Measurements from ENCODE around the gene INSR. TPM values are rescaled to one million over a fixed set of nuclear protein-coding genes. Genes with fewer than 3 reads are reported as not detected.
"Not testable (repeated sequence)": the region's sequence is repeated elsewhere in the genome, so short reads cannot be mapped to it uniquely, and the experiment has no call there.

INSR gene
- total RNA-seq, 1 donor from 2014 or later, result 38.6 TPM

DNA sequence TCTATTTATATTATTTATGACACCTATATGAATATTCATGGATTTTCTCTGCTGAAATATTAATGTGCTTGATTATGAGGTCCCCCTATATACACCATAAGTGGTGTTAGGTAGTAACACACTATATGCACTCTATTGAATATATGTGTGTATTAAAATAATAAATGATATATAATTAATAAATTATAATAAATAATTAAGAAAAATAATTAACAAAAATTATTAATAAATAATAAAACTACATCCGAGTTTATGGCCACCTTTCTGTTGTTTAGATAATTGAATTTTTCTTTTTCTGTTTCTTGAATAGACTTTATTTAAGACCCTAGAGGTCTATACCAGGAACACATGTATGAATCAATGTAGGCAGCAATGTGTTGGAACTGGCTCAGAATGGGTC lies 33.6 kb upstream of the INSR start:
- Histone ChIP-seq H3K27ac (ENCODE audit: low read depth, low read length) (no peak overlapping the region), H3K9me3 (ENCODE audit: control insufficient read depth in 3 of 3, low read length in 3 of 3) (no peaks in the 10 kb centered on the region), H3K4me1 (ENCODE audit: control insufficient read depth in 3 of 3, insufficient read depth in 3 of 3, low read length in 3 of 3) (no peaks in the 10 kb centered on the region), H3K4me3 (ENCODE audit: low read length in 3 of 3) (no peak overlapping the region), H3K27me3 (ENCODE audit: control insufficient read depth in 3 of 3, insufficient read depth in 3 of 3, low read length in 3 of 3) (no peaks in the 10 kb centered on the region), H3K36me3 (ENCODE audit: control insufficient read depth in 3 of 3, insufficient read depth in 3 of 3, low read length in 3 of 3) (no peaks in the 10 kb centered on the region), H3K9ac (ENCODE audit: low read depth in 1 of 3, low read length in 3 of 3) (no peak overlapping the region)

DNA sequence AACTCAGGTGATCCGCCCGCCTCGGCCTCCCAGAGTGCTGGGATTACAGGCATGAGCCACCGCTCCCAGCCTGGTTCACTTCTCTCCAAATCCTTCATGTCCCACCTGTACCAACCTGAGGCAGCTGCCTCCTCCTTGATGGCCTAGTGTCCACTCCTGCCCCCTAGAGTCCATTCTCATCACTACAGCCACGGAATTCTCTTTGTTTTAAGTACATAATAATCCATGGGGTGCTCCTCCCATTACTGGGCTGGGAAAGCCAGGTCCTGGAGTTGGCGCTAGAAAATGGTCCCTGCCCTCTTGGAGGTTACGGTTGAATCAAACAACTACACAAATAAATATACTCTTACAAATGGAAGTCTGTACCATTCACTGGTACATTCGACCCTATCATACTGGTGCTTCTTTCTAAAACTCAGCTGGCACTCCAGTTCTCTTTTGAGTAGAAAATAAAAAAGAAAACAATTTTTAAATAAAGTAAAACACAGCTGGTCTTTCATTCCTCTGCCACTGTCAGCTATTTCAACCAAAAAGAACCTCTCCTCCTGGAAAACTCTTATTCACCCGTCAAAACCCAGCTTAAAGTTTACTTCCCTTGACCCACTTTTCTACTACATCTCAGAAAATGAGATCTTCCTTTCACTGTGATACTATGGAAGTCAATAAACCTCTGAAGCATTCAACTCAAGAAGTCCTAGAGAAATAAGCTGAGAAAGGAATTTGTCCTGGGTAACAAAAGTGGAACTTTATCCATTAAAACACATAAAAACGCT lies 32.1 kb upstream of the INSR start:
- Histone ChIP-seq H3K9ac (ENCODE audit: low read depth in 1 of 3, low read length in 3 of 3) (no peak overlapping the region), H3K36me3 (ENCODE audit: control insufficient read depth in 3 of 3, insufficient read depth in 3 of 3, low read length in 3 of 3) (no peaks in the 10 kb centered on the region), H3K9me3 (ENCODE audit: control insufficient read depth in 3 of 3, low read length in 3 of 3) (no peaks in the 10 kb centered on the region), H3K27ac (ENCODE audit: low read depth, low read length) (no peak overlapping the region), H3K4me3 (ENCODE audit: low read length in 3 of 3) (no peak overlapping the region), H3K4me1 (ENCODE audit: control insufficient read depth in 3 of 3, insufficient read depth in 3 of 3, low read length in 3 of 3) (no peaks in the 10 kb centered on the region), H3K27me3 (ENCODE audit: control insufficient read depth in 3 of 3, insufficient read depth in 3 of 3, low read length in 3 of 3) (no peaks in the 10 kb centered on the region)

GRCh38 chr19:7318176-7318575 lies 24.0 kb upstream of the INSR start:
- H3K4me3 ChIP-seq (ENCODE audit: low read length in 3 of 3), result no peak overlapping the region
- H3K4me1 ChIP-seq (ENCODE audit: control insufficient read depth in 3 of 3, insufficient read depth in 3 of 3, low read length in 3 of 3), result no peaks in the 10 kb centered on the region
- no peaks in the 10 kb centered on the region for H3K27me3 ChIP-seq (ENCODE audit: control insufficient read depth in 3 of 3, insufficient read depth in 3 of 3, low read length in 3 of 3)
- no peak overlapping the region for H3K9ac ChIP-seq (ENCODE audit: low read depth in 1 of 3, low read length in 3 of 3)
- no peaks in the 10 kb centered on the region for H3K9me3 ChIP-seq (ENCODE audit: control insufficient read depth in 3 of 3, low read length in 3 of 3)
- no peak overlapping the region for H3K27ac ChIP-seq (ENCODE audit: low read depth, low read length)
- H3K36me3 ChIP-seq (ENCODE audit: control insufficient read depth in 3 of 3, insufficient read depth in 3 of 3, low read length in 3 of 3), result no peaks in the 10 kb centered on the region

- Histone ChIP-seq H3K27ac (ENCODE audit: low read depth, low read length) (no peak overlapping the region), H3K4me1 (ENCODE audit: control insufficient read depth in 3 of 3, insufficient read depth in 3 of 3, low read length in 3 of 3) (no peaks in the 10 kb centered on the region), H3K9ac (ENCODE audit: low read depth in 1 of 3, low read length in 3 of 3) (no peak overlapping the region), H3K27me3 (ENCODE audit: control insufficient read depth in 3 of 3, insufficient read depth in 3 of 3, low read length in 3 of 3) (no peaks in the 10 kb centered on the region), H3K36me3 (ENCODE audit: control insufficient read depth in 3 of 3, insufficient read depth in 3 of 3, low read length in 3 of 3) (no peaks in the 10 kb centered on the region), H3K4me3 (ENCODE audit: low read length in 3 of 3) (no peak overlapping the region), H3K9me3 (ENCODE audit: control insufficient read depth in 3 of 3, low read length in 3 of 3) (no peaks in the 10 kb centered on the region)
Measured at GRCh38 chr19:7312816-7313215, 18.6 kb upstream of the INSR start.

DNA sequence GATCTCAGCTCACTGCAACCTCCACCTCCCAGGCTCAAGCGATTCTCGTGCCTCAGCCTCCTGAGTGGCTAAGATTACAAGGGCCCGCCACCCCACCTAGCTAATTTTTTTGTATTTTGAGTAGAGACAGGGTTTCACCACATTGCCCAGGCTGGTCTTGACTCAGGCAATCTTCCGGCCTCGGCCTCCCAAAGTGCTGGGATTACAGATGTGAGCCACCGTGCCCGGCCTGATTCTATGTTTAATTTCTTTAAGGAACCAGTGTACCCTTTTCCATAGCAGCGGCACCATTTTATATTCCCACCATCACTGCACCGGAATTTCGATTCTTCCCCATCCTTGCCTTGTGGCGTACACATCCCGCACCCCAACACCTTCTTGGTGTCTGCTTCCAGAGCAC lies 17.7 kb upstream of the INSR start:
- no peaks in the 10 kb centered on the region for H3K4me1 ChIP-seq (ENCODE audit: control insufficient read depth in 3 of 3, insufficient read depth in 3 of 3, low read length in 3 of 3)
- H3K4me3 ChIP-seq (ENCODE audit: low read length in 3 of 3), result no peak overlapping the region
- H3K27me3 ChIP-seq (ENCODE audit: control insufficient read depth in 3 of 3, insufficient read depth in 3 of 3, low read length in 3 of 3), result no peaks in the 10 kb centered on the region
- H3K9me3 ChIP-seq (ENCODE audit: control insufficient read depth in 3 of 3, low read length in 3 of 3), result no peaks in the 10 kb centered on the region
- no peak overlapping the region for H3K27ac ChIP-seq (ENCODE audit: low read depth, low read length)
- no peaks in the 10 kb centered on the region for H3K36me3 ChIP-seq (ENCODE audit: control insufficient read depth in 3 of 3, insufficient read depth in 3 of 3, low read length in 3 of 3)
- no peak overlapping the region for H3K9ac ChIP-seq (ENCODE audit: low read depth in 1 of 3, low read length in 3 of 3)

- H3K9me3 ChIP-seq (ENCODE audit: control insufficient read depth in 3 of 3, low read length in 3 of 3); H3K9ac ChIP-seq (ENCODE audit: low read depth in 1 of 3, low read length in 3 of 3); H3K4me3 ChIP-seq (ENCODE audit: low read length in 3 of 3); H3K4me1 ChIP-seq (ENCODE audit: control insufficient read depth in 3 of 3, insufficient read depth in 3 of 3, low read length in 3 of 3); H3K36me3 ChIP-seq (ENCODE audit: control insufficient read depth in 3 of 3, insufficient read depth in 3 of 3, low read length in 3 of 3); H3K27ac ChIP-seq (ENCODE audit: low read depth, low read length); H3K27me3 ChIP-seq (ENCODE audit: control insufficient read depth in 3 of 3, insufficient read depth in 3 of 3, low read length in 3 of 3): not testable (repeated sequence)
Measured at GRCh38 chr19:7308327-7308726, 14.1 kb upstream of the INSR start.

GRCh38 chr19:7307590-7308218 lies 13.5 kb upstream of the INSR start:
- H3K36me3 ChIP-seq (ENCODE audit: control insufficient read depth in 3 of 3, insufficient read depth in 3 of 3, low read length in 3 of 3), result no peaks in the 10 kb centered on the region
- no peak overlapping the region for H3K9ac ChIP-seq (ENCODE audit: low read depth in 1 of 3, low read length in 3 of 3)
- no peaks in the 10 kb centered on the region for H3K4me1 ChIP-seq (ENCODE audit: control insufficient read depth in 3 of 3, insufficient read depth in 3 of 3, low read length in 3 of 3)
- H3K9me3 ChIP-seq (ENCODE audit: control insufficient read depth in 3 of 3, low read length in 3 of 3), result no peaks in the 10 kb centered on the region
- no peaks in the 10 kb centered on the region for H3K27me3 ChIP-seq (ENCODE audit: control insufficient read depth in 3 of 3, insufficient read depth in 3 of 3, low read length in 3 of 3)
- H3K4me3 ChIP-seq (ENCODE audit: low read length in 3 of 3), result no peak overlapping the region
- no peak overlapping the region for H3K27ac ChIP-seq (ENCODE audit: low read depth, low read length)

- H3K36me3 ChIP-seq (ENCODE audit: control insufficient read depth in 3 of 3, insufficient read depth in 3 of 3, low read length in 3 of 3), result no peaks in the 10 kb centered on the region
- no peaks in the 10 kb centered on the region for H3K9me3 ChIP-seq (ENCODE audit: control insufficient read depth in 3 of 3, low read length in 3 of 3)
- H3K4me1 ChIP-seq (ENCODE audit: control insufficient read depth in 3 of 3, insufficient read depth in 3 of 3, low read length in 3 of 3), result no peaks in the 10 kb centered on the region
- no peak overlapping the region for H3K9ac ChIP-seq (ENCODE audit: low read depth in 1 of 3, low read length in 3 of 3)
- no peak overlapping the region for H3K27ac ChIP-seq (ENCODE audit: low read depth, low read length)
- H3K27me3 ChIP-seq (ENCODE audit: control insufficient read depth in 3 of 3, insufficient read depth in 3 of 3, low read length in 3 of 3), result no peaks in the 10 kb centered on the region
- H3K4me3 ChIP-seq (ENCODE audit: low read length in 3 of 3), result no peak overlapping the region
Measured at GRCh38 chr19:7304200-7304599, 10.0 kb upstream of the INSR start.

DNA sequence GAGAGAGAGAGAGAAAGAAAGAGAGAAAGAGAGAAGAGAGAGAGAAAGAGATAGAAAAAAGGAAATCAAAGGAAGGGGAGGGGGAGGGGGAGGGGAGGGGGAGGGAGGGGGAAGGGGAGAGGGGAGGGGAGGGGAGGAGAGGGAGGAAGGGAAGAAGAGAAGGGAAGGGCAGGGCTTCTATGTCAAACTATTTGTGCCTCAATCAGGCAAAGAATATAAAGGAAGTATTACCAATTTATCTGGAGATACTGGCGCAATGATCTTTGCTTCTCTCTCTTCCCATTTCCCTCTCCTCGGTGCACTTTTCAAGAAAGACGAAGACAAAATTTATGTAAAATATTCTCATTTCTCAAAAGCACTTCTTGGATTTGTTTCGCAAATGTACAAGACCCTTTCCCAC lies 9.3 kb upstream of the INSR start:
- no peak overlapping the region for H3K27ac ChIP-seq (ENCODE audit: low read depth, low read length)
- no peaks in the 10 kb centered on the region for H3K27me3 ChIP-seq (ENCODE audit: control insufficient read depth in 3 of 3, insufficient read depth in 3 of 3, low read length in 3 of 3)
- no peaks in the 10 kb centered on the region for H3K36me3 ChIP-seq (ENCODE audit: control insufficient read depth in 3 of 3, insufficient read depth in 3 of 3, low read length in 3 of 3)
- H3K9ac ChIP-seq (ENCODE audit: low read depth in 1 of 3, low read length in 3 of 3), result no peak overlapping the region
- H3K4me1 ChIP-seq (ENCODE audit: control insufficient read depth in 3 of 3, insufficient read depth in 3 of 3, low read length in 3 of 3), result no peaks in the 10 kb centered on the region
- H3K4me3 ChIP-seq (ENCODE audit: low read length in 3 of 3), result no peak overlapping the region
- H3K9me3 ChIP-seq (ENCODE audit: control insufficient read depth in 3 of 3, low read length in 3 of 3), result no peaks in the 10 kb centered on the region

- no peaks in the 10 kb centered on the region for H3K4me1 ChIP-seq (ENCODE audit: control insufficient read depth in 3 of 3, insufficient read depth in 3 of 3, low read length in 3 of 3)
- H3K9me3 ChIP-seq (ENCODE audit: control insufficient read depth in 3 of 3, low read length in 3 of 3), result no peaks in the 10 kb centered on the region
- no peaks in the 10 kb centered on the region for H3K36me3 ChIP-seq (ENCODE audit: control insufficient read depth in 3 of 3, insufficient read depth in 3 of 3, low read length in 3 of 3)
- no peak overlapping the region for H3K9ac ChIP-seq (ENCODE audit: low read depth in 1 of 3, low read length in 3 of 3)
- no peak overlapping the region for H3K27ac ChIP-seq (ENCODE audit: low read depth, low read length)
- H3K27me3 ChIP-seq (ENCODE audit: control insufficient read depth in 3 of 3, insufficient read depth in 3 of 3, low read length in 3 of 3), result no peaks in the 10 kb centered on the region
- no peak overlapping the region for H3K4me3 ChIP-seq (ENCODE audit: low read length in 3 of 3)
Measured at GRCh38 chr19:7301525-7301924, 7.3 kb upstream of the INSR start.
